HG03175 (cell line): Measurements from ENCODE around the gene MAP3K7CL.
"Not testable (repeated sequence)": the region's sequence is repeated elsewhere in the genome, so short reads cannot be mapped to it uniquely, and the experiment has no call there.

Source experiments
- ATAC-seq: cut with Tn5 transposase; IDR thresholded peaks from one replicate; pipeline ENCODE4 v1.9.1; 2021; ENCODE audit warnings: mild to moderate bottlenecking, moderate library complexity; ENCODE audit not compliant: unreplicated experiment

MAP3K7CL gene

DNA sequence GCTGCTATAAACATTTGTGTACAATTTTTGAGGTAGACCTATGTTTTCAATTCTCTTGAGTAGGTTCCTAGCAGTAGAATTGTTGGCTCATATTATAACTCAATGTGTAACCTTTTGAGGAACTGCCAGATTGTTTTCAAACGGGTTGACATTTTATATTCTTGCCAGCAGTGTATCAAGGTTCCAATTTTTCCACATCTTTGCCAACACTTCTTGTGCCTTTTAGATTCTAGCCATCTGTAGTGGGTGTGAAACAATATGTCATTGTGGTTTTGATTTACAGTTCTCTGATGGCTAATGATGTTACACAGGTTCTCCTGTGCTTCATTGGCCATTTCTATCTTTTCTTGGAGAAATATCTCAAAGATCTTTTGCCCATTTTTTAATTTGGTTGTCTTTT is 36.4 kb downstream of the MAP3K7CL start:
- ATAC-seq, result no peak

DNA sequence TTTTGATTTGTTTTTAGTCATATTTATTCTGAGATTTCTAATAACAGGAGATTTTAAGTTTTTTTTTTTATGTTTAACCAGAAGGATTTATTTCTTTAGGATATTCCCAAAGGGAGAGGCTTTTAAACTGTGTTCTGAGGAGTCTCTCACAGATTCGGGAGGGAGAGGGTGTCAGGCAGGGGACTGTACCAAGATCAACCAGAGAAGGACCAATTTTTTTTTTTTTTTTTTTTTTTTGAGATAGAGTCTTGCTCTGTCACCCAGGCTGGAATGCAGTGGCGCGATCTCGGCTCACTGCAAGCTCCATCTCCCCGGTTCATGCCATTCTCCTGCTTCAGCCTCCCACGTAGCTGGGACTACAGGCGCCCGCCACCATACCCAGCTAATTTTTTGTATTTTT is 37.0 kb downstream of the MAP3K7CL start:
- ATAC-seq, result not testable (repeated sequence)

GRCh38 chr21:29168891-29169315 is 38.5 kb downstream of the MAP3K7CL start:
- ATAC-seq, result no peak

DNA sequence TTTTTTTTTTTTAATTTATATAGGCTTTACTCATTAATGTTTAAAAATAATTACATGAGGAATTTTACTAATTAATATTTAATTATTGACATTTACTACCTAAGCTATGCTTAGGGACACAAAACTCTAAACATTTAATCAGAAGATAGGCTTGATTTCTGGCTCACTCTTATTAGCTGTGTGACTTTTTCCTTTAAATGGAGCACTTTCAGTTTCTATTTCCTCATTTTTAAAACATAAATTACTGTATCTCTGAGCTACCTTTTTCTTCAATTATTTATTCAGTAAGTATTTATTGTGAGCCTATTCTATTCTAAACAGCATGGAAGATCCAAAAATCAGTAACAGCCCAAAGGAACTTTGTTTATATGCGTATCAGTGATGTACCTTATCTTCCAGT is 40.5 kb downstream of the MAP3K7CL start:
- ATAC-seq, result no peak

- no peak for ATAC-seq
Measured at GRCh38 chr21:29172282-29172681, 41.8 kb downstream of the MAP3K7CL start.

GRCh38 chr21:29174607-29175013 is 44.2 kb downstream of the MAP3K7CL start:
- ATAC-seq, result no peak

- ATAC-seq, result no peak
Measured at GRCh38 chr21:29175408-29176134, 45.1 kb downstream of the MAP3K7CL start.

DNA sequence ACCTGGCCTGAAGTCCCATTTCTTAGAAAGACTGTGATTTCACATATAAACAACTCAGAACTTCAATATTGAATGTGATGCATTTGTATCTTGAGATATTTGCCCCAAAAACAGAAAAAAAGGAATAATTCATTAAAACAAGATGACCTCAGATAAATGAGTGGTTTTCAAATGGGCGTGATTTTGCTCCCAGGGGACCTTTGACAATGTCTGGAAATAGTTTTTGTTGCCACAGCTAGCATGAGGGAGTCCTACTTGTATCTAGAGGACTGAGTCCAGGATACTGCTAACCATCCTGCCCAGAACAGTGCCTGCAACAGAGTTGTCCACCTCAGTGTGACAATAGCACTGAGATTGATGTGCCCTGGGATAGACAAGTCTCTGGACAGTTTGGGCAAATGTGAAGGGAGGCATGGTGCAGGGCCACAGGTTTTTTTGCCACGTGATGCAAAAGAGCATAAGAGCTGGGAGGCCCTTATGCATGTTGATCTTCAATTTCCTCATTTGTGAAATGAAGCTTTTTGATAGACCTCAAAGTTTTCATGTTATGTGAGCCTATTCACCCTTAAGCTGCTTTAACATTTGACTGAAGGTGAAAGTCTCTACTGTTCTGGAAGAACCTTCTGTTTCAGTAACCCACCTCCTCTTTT is 46.2 kb downstream of the MAP3K7CL start:
- no peak for ATAC-seq

- no peak for ATAC-seq
Measured at GRCh38 chr21:29177800-29178199, 47.4 kb downstream of the MAP3K7CL start.

DNA sequence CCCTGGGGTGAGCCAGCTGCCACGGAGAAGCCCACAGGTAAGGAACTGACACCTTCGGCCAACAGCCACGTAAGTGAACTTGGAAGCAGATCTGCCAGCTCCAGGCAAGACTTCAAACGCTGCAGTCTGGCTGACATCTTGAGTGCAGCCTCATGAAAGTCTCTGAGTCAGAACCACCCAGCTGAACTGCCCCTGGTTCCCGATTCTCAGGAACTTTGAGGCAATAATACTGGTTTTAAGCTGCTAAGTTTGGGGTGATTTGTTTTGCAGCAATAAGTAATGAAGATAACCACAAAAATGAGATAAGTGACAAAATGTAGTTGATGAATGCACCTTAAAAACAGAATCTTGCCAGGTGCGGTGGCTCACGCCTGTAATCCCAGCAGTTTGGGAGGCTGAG is 48.5 kb downstream of the MAP3K7CL start:
- no peak for ATAC-seq

GRCh38 chr21:29179503-29179902 is 49.1 kb downstream of the MAP3K7CL start:
- no peak for ATAC-seq

DNA sequence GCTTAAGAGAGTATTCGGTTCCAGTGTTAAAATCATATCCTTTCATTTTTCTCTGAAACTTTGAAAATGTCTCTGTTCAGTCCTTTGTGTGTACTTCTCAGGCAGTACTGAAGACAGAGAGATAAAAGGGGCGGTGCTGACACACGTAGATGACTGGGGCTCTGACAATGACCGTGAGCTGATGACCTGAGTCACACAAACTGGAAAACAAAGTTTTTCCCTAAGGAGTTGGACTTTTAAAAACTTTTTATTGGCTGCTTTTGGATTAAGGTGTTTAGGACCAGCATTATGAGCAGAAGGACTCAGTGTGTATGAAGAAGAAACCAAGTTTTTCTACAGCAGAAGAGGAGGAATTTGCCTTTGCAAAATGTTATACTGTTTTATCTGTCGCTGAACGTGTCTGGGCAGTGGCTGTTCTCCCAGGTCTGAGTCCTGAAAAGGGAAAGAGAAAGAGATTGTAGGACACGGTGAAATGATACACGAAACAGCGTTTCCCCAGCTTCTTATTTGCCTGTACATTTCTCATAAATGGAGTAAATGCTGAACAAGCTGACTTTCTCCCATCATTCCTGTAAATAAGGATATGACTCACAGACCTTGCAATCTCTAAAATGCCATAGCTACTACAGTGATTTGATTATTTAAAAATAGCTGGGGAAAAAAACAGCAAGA is 51.5 kb downstream of the MAP3K7CL start:
- ATAC-seq, result peak; percentile 55

GRCh38 chr21:29182691-29183092 is 52.2 kb downstream of the MAP3K7CL start:
- ATAC-seq, result no peak

GRCh38 chr21:29184037-29184436 is 53.6 kb downstream of the MAP3K7CL start:
- ATAC-seq, result no peak

DNA sequence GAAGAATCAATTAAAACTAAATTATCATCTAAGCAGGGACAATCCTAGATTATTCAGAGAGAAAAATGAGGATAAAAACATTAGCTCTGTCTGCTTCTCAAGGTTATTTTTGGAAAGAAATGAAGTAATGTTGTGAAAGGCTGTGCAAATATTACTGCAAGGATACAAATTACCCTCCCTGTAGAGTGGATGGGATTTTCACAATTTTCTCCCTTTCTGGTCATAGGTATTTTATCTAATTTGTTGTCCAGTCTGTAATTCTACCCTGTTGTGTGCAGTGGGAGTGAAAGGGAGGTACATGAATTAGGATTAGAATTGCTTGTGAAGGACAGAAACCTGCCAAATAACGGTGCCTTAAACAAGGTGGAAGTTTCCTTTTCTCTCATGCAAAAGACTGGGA is 54.7 kb downstream of the MAP3K7CL start:
- ATAC-seq, result no peak

GRCh38 chr21:29185633-29186032 is 55.2 kb downstream of the MAP3K7CL start:
- no peak for ATAC-seq

GRCh38 chr21:29186246-29186645 is 55.8 kb downstream of the MAP3K7CL start:
- ATAC-seq, result no peak

- no peak for ATAC-seq
Measured at GRCh38 chr21:29187944-29188343, 57.5 kb downstream of the MAP3K7CL start.

DNA sequence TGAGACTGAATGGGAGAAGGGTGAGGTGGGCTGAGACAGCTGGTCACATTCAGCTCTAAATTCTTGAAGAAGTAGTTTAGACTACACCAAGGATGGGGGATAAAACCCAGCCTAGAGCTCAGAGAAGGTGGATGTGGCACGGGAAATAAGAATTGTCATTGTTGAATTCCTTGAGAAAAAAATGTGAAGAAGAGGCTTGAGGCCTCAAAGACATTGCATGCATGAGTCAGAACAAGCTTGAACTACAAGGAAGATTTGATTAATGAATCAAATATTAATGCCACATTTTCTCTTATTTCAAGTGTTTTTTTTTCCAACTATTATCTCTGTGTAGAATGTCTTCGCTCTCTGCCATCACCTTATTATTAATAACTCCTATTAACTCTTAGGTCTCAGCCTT is 58.9 kb downstream of the MAP3K7CL start:
- no peak for ATAC-seq

DNA sequence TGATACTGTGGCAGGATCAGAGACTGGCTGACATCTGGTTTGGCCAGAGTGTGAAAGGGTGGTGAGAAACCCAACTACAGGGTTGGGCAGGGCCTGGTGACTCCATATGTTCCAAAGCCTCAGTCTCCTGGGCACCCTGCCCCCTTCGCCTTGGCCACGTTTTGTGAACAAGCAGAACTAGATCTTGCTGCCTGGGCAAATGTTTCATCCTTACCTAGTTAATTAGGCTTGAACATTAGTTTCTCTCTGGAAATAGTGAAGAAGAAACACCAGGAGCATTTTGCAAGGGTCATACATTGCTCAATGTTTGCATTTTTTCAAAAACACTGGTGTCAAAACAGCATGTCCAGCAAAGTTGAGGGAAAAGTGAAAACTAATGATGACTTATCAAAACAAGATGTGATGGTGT is 60.5 kb downstream of the MAP3K7CL start:
- ATAC-seq, result no peak

DNA sequence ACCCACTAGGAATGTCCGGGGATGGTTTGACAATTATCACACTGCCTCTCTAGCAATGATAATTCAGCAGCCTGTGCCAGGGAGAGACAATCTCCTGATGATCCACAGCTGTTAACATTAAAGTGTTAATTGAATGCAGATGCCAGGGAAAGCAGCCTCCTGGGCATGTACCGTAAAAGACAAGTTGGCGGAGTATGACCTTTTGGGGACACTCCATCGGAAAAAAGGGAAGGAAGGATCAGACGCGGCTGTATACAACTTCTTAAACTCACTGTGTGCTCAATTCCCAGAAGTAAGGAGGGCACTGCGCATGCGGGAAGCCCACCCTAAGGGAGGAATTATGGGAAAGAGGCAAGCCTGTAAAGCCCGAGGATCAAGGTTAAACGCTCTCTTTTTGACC is 62.6 kb downstream of the MAP3K7CL start:
- ATAC-seq, result no peak

DNA sequence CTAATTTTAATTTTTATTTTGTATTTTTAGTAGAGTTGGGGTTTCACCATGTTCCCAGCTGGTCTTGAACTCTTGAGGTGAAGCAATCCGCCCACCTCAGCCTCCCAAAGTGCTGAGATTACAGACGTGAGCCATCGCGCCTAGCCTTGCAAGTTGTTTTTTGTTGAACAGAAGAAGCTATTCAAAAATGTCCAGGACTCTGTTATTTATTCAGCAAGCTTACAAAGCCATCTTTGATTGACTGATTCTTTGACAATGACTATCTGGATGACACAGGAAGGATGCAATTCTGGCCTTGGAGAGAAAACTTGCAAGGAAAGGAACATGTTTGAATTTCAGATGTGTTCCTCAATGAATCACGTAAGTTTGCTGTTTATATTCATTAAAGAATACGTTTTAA is 63.5 kb downstream of the MAP3K7CL start:
- no peak for ATAC-seq
